Nephron (organoid): ENCODE measurements around the gene RNF166.

ENCODE experiments used
- H3K27ac Mint-ChIP-seq, 3 experiments: 2 replicates each; pipeline ENCODE4 v1.8.0; 2020; ENCODE audit warnings: mixed read lengths in 3 of 3, mild to moderate bottlenecking in 2 of 3, moderate library complexity in 1 of 3
- H3K27me3 Mint-ChIP-seq: 2 replicates; pipeline ENCODE4 v1.8.0; 2021; ENCODE audit warnings: low read depth, mild to moderate bottlenecking, moderate library complexity, mixed read lengths
- H3K36me3 Mint-ChIP-seq: 2 replicates; pipeline ENCODE4 v1.8.0; 2020; ENCODE audit warnings: low read depth, mixed read lengths
- H3K4me1 Mint-ChIP-seq: 2 replicates; pipeline ENCODE4 v1.8.0; 2020; ENCODE audit warnings: mixed read lengths
- H3K4me3 Mint-ChIP-seq, 3 experiments: 2 replicates each; pipeline ENCODE4 v1.8.0; 2020; ENCODE audit warnings: mild to moderate bottlenecking in 3 of 3, mixed read lengths in 3 of 3, moderate library complexity in 2 of 3
- H3K9me3 Mint-ChIP-seq: 2 replicates; pipeline ENCODE4 v1.8.0; 2020; ENCODE audit warnings: mixed read lengths
- CTCF ChIP-seq, 3 experiments: fragments of 200-600 bp; sonication (generic); IDR thresholded peaks; one replicate each; pipeline ENCODE4 v1.5.0; 2021; ENCODE audit warnings: antibody characterized with exemption in 3 of 3; ENCODE audit not compliant: unreplicated experiment in 3 of 3

The RNF166 gene

GRCh38 chr16:88655053-88655732 lies 51.0 kb downstream of the RNF166 start:
- Mint-ChIP-seq H3K9me3 (no peaks in the 10 kb centered on the region), H3K4me3 (no peak overlapping the region), H3K27me3 (no peaks in the 10 kb centered on the region), H3K4me1 (no peaks in the 10 kb centered on the region), H3K36me3 (peaks cover 8% of the 10 kb centered on the region), H3K27ac (no peak overlapping the region)
- no peak for TF ChIP-seq CTCF (IDR thresholded peaks at IDR 0.05; ENCODE audit: unreplicated experiment in 3 of 3)

GRCh38 chr16:88654363-88655052 lies 51.7 kb downstream of the RNF166 start:
- Mint-ChIP-seq H3K27ac (no peak overlapping the region), H3K9me3 (no peaks in the 10 kb centered on the region), H3K4me3 (no peak overlapping the region), H3K4me1 (peaks cover under 1% of the 10 kb centered on the region), H3K36me3 (peaks cover 8% of the 10 kb centered on the region), H3K27me3 (no peaks in the 10 kb centered on the region)
- TF ChIP-seq CTCF (IDR thresholded peaks at IDR 0.05; ENCODE audit: unreplicated experiment in 3 of 3) = no peak

GRCh38 chr16:88653596-88654362 lies 52.4 kb downstream of the RNF166 start:
- Mint-ChIP-seq H3K36me3 (peaks cover 11% of the 10 kb centered on the region), H3K4me1 (peaks cover 6% of the 10 kb centered on the region), H3K4me3 (peak overlapping the region in 1 of 3 experiments; percentile 3), H3K27me3 (no peaks in the 10 kb centered on the region), H3K27ac (no peak overlapping the region), H3K9me3 (no peaks in the 10 kb centered on the region)
- no peak for TF ChIP-seq CTCF (IDR thresholded peaks at IDR 0.05; ENCODE audit: unreplicated experiment in 3 of 3)

GRCh38 chr16:88653101-88653500 lies 53.1 kb downstream of the RNF166 start:
- Mint-ChIP-seq H3K36me3 (peaks cover 11% of the 10 kb centered on the region), H3K9me3 (no peaks in the 10 kb centered on the region), H3K27ac (no peak overlapping the region), H3K4me1 (peaks cover 6% of the 10 kb centered on the region), H3K4me3 (peak overlapping the region in 1 of 3 experiments; percentile 3), H3K27me3 (no peaks in the 10 kb centered on the region)
- TF ChIP-seq CTCF (IDR thresholded peaks at IDR 0.05; ENCODE audit: unreplicated experiment in 3 of 3) = no peak

GRCh38 chr16:88652762-88653063 lies 53.5 kb downstream of the RNF166 start:
- Mint-ChIP-seq H3K36me3 (peaks cover 11% of the 10 kb centered on the region), H3K27me3 (no peaks in the 10 kb centered on the region), H3K4me1 (peaks cover 6% of the 10 kb centered on the region), H3K27ac (no peak overlapping the region), H3K4me3 (no peak overlapping the region), H3K9me3 (no peaks in the 10 kb centered on the region)
- no peak for TF ChIP-seq CTCF (IDR thresholded peaks at IDR 0.05; ENCODE audit: unreplicated experiment in 3 of 3)
